ENCODE data around the gene FOXK1. TPM values are rescaled to one million over a fixed set of nuclear protein-coding genes. Genes with fewer than 3 reads are reported as not detected.

FOXK1 gene
- total RNA-seq, 2 donors from 2014 or later = 34.3 to 62.4 TPM

DNA sequence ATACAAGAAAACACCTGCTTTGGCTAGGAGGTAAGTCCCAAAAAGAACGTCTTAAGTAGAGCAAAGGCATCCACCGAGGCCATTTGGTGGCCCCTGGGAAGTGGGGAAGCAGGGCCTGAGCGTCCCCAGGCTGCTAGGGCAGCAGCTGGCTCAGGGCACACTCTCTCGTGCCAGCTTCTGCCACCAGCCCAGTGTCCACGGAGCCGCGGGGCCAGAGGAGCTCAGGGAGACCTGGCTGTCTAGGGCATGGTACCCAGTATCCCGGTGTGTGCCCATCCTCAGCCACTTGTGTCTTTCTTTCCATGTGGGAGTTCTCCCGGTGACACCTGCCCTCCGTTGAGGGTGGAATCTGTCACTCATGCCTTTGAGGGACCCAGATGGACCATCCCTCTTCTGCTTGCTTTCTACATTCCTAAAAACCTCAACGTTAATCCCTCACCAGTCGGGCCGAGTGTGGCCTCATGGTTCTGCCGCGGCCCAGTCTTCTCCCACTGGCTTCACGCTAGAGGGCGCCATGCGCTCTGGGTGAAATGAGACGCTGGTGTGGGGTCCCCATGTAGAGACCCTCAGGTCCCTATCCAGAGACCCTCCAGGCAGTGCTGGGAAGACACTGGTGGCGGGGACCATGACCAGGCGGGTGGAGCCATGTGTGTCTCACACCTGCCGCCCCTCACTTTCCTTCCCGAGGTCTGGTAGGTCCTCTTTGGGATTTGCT, 83.8 kb downstream of the FOXK1 start:
- Histone ChIP-seq H3K36me3 (peaks cover 43% of the 10 kb centered on the region), H3K27ac (no peak overlapping the region), H3K9me3 (no peaks in the 10 kb centered on the region), H3K4me3 (no peak overlapping the region), H3K27me3 (replicated peaks; ENCODE audit: insufficient read depth) (no peaks in the 10 kb centered on the region), H3K4me1 (ENCODE audit: control insufficient read depth in 1 of 2, low read depth in 2 of 2) (no peaks in the 10 kb centered on the region)
- TF ChIP-seq, protein P1, sequence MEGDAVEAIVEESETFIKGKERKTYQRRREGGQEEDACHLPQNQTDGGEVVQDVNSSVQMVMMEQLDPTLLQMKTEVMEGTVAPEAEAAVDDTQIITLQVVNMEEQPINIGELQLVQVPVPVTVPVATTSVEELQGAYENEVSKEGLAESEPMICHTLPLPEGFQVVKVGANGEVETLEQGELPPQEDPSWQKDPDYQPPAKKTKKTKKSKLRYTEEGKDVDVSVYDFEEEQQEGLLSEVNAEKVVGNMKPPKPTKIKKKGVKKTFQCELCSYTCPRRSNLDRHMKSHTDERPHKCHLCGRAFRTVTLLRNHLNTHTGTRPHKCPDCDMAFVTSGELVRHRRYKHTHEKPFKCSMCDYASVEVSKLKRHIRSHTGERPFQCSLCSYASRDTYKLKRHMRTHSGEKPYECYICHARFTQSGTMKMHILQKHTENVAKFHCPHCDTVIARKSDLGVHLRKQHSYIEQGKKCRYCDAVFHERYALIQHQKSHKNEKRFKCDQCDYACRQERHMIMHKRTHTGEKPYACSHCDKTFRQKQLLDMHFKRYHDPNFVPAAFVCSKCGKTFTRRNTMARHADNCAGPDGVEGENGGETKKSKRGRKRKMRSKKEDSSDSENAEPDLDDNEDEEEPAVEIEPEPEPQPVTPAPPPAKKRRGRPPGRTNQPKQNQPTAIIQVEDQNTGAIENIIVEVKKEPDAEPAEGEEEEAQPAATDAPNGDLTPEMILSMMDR (IDR thresholded peaks at IDR 0.05) = no peak
- no peak for ATAC-seq (ENCODE audit: insufficient number of reproducible peaks, low FRiP score, low read depth)
- DNase-seq (ENCODE audit: low spot score) = no peak

DNA sequence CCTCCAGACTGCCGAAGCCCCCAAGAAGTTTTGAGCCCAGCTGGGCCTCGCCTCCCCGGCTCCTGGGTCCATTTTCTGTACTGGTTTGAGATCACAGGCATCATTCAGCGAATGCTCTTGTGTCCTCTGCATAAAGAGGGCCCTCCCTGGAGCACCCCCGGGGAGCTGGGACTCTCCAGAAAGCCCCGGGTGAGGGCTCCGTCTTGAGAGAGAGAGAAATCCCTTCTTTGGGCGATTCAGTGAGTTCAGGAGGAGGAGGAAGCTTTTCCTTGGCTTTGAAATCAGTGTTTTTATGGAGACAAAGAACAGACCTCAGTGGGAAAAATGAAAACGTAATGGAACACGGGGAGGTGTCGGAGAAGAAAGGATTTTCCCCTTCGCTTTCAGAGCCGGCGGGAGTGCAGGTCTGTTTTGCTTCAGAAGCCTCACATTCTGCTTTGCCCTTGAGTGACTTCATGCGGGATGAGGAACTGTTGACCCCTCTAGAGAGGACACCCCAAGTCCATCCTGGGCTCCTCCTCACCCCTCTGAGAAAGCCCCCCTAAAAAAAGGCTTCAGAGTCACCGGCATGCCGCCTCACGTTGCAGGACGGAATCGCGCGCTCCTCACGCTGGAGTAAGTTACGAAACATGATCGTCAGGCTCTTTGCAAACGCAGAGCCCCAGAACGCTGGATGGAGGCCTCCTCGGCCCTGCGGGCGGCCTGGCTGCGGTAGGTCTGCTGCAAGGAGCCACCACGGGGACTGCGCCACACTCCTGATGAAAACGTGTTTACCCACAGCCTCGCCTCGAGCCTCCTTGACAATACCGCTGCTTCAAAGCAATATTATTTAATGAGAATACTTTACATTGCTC, 84.8 kb downstream of the FOXK1 start:
- Histone ChIP-seq H3K4me3 (no peak overlapping the region), H3K4me1 (ENCODE audit: control insufficient read depth in 1 of 2, low read depth in 2 of 2) (no peaks in the 10 kb centered on the region), H3K27ac (no peak overlapping the region), H3K9me3 (no peaks in the 10 kb centered on the region), H3K27me3 (replicated peaks; ENCODE audit: insufficient read depth) (no peaks in the 10 kb centered on the region), H3K36me3 (peaks cover 33% of the 10 kb centered on the region)
- ATAC-seq (ENCODE audit: insufficient number of reproducible peaks, low FRiP score, low read depth) = no peak
- TF ChIP-seq, protein P1 (IDR thresholded peaks at IDR 0.05) = no peak
- DNase-seq (ENCODE audit: low spot score) = no peak

DNA sequence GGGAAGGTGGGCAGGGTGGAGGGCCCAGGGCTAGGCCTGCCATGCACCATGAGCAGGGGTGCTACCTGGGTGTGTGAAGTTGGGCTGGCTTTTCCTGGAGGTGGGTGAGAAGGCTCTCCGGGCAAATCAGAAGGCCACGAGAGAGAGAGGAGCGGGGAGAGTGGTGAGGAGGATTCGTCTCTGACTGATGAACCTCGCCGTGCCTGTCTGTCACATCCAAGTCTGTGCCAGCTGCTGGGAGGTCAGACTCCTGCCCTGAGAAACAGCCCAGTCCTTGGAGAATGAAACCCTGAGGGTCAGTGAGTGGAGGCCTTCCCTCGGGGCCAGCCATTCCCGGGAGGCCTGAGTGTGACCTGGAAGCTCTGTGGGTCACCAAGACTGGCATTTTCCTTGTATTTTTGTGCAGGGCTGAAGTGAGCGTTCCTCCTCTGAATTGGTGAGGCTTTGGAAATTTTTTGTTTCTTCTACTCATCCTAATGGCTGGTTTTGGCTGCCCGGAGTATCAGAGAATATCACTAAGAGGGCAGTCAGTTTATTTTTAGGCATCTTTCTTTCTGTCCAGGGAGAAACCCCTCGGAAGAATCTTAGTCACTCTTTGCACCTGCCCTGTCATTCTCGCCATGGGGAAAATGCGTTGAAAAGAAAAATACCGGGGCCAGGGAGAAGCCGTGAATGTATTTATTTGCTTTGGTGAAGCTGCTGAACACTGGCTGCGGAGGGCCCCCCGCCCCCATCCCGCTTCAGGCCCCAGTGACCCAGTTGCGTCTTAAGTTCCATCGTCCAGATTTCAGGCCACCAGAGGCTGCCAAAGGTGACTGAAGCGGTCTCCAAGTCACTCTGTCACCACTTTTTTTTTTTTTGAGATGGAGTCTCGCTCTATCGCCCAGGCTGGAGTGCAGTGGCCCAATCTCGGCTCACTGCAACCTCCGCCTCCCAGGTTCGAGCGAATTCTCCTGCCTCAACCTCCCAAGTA, 86.8 kb downstream of the FOXK1 start:
- ATAC-seq (ENCODE audit: insufficient number of reproducible peaks, low FRiP score, low read depth) (no peak), DNase-seq (ENCODE audit: low spot score) (no peak)
- peaks cover 0 to under 1% of the 10 kb centered on the region in 2 donors for H3K4me1 ChIP-seq (ENCODE audit: control insufficient read depth in 1 of 2, low read depth in 2 of 2)
- no peak overlapping the region for H3K27ac ChIP-seq
- no peaks in the 10 kb centered on the region for H3K9me3 ChIP-seq
- TF ChIP-seq, protein P1 (IDR thresholded peaks at IDR 0.05) = no peak
- H3K27me3 ChIP-seq (replicated peaks; ENCODE audit: insufficient read depth) = no peaks in the 10 kb centered on the region
- no peak overlapping the region for H3K4me3 ChIP-seq
- peaks cover 15% of the 10 kb centered on the region for H3K36me3 ChIP-seq

DNA sequence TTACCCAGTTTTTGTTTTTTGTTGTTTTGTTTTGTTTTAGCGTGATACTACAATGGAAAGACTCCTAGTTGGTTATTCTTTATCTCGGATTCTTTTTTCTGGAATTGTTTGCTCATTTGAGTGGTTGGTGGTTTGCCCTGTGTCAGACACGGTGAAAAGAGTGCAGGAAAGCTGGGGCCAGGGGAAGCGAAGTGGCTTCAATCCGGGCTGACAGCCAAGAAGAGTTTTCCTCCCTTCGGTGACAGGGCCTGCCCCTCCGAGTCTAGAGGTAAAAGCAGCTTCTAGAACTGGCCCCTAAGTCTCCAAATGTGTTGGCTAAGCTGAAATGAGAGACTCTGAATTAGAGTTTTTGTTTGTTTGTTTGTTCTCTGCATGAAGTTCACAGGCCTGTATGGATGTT, 87.7 kb downstream of the FOXK1 start:
- Histone ChIP-seq H3K9me3 (no peaks in the 10 kb centered on the region), H3K4me1 (ENCODE audit: control insufficient read depth in 1 of 2, low read depth in 2 of 2) (peaks cover 6 to 9% of the 10 kb centered on the region in 2 donors), H3K27ac (no peak overlapping the region), H3K36me3 (peaks cover 6% of the 10 kb centered on the region), H3K4me3 (no peak overlapping the region), H3K27me3 (replicated peaks; ENCODE audit: insufficient read depth) (no peaks in the 10 kb centered on the region)
- DNase-seq (ENCODE audit: low spot score) (no peak), ATAC-seq (ENCODE audit: insufficient number of reproducible peaks, low FRiP score, low read depth) (no peak)
- TF ChIP-seq, protein P1 (IDR thresholded peaks at IDR 0.05) = no peak
